Upper lobe of right lung (tissue), 1 donor: Measurements from ENCODE around the gene PHF21B. TPM values are rescaled to one million over a fixed set of nuclear protein-coding genes. Genes with fewer than 3 reads are reported as not detected.

Experiments used
- ATAC-seq: fragments of 200-7000 bp; cut with Tn5 transposase; one replicate; pipeline ENCODE4 v1.9.1; 2020; ENCODE audit warnings: mild to moderate bottlenecking, moderate library complexity
- DNase-seq: peaks from one replicate; pipeline ENCODE4 v3.0.0-alpha.2; 2020
- H3K27ac ChIP-seq: fragments of 200-600 bp; one replicate; pipeline ENCODE4 v1.8.0; 2022
- H3K27me3 ChIP-seq: fragments of 200-600 bp; one replicate; pipeline ENCODE4 v1.8.0; 2022; ENCODE audit warnings: mild to moderate bottlenecking
- H3K36me3 ChIP-seq: fragments of 200-600 bp; one replicate; pipeline ENCODE4 v1.8.0; 2022
- H3K4me1 ChIP-seq: fragments of 200-600 bp; one replicate; pipeline ENCODE4 v1.8.0; 2022
- H3K4me3 ChIP-seq: fragments of 200-600 bp; one replicate; pipeline ENCODE4 v1.8.0; 2022; ENCODE audit warnings: mild to moderate bottlenecking
- H3K9me3 ChIP-seq: fragments of 200-600 bp; one replicate; pipeline ENCODE4 v1.8.0; 2022
- intact Hi-C: fragments of 100-400 bp; cut with DNase I; formaldehyde crosslinking; loops from one replicate; pipeline ENCODE4 v1.11.0; 2022
- total RNA-seq: library from RNA; stranded (reverse); fragmentation: NEBNext Ultra II Directional; extraction: Animal tissue kit (Norgen Biotek cat#: 25700); gene quantifications from one replicate; pipeline ENCODE4 v1.2.1, GENCODE V29; 2021
- TF ChIP-seq, protein P1 (sequence below): fragments of 200-600 bp; IDR thresholded peaks from one replicate; pipeline ENCODE4 v1.8.0; 2022; ENCODE audit warnings: antibody characterized with exemption
- donor health status: DM: no; HTN: yes; CAD: no; lungs with severe emphysema.

PHF21B gene
- total RNA-seq, 1 donor from 2014 or later, result 0.12 TPM

DNA sequence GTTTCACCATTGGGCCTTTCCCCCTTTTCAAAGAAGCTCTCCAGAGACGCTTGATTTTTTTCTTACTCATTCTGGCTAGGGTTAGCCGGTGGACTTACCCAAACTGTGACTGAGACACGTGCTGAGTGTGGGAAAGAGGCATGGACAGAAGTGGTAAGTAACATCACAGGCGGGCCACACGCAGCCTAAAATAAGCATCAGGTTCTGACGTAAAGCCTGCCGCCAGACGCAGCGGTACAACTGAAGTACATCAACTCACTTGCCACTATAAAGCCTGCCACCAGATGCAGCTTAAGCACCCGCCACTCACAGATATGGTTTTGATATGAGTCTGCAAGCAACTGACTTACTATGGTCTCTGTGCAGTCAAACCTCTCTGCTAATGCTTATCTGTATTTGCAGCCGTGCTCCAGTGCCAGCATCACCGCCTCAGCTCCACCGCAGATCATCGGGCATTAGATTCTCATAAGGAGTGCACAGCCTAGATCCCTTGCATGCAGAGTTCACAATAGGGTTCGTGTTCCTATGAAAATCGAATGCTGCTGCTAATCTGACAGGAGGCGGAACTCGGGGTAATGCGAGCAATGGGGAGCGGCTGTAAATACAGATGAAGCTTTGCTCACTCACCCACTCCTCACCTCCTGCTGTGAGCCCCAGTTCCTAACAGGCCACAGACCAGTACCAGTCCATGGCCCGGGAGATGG lies 58.8 kb downstream of the PHF21B start:
- TF ChIP-seq, protein P1, sequence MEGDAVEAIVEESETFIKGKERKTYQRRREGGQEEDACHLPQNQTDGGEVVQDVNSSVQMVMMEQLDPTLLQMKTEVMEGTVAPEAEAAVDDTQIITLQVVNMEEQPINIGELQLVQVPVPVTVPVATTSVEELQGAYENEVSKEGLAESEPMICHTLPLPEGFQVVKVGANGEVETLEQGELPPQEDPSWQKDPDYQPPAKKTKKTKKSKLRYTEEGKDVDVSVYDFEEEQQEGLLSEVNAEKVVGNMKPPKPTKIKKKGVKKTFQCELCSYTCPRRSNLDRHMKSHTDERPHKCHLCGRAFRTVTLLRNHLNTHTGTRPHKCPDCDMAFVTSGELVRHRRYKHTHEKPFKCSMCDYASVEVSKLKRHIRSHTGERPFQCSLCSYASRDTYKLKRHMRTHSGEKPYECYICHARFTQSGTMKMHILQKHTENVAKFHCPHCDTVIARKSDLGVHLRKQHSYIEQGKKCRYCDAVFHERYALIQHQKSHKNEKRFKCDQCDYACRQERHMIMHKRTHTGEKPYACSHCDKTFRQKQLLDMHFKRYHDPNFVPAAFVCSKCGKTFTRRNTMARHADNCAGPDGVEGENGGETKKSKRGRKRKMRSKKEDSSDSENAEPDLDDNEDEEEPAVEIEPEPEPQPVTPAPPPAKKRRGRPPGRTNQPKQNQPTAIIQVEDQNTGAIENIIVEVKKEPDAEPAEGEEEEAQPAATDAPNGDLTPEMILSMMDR, result no peak
- ATAC-seq, result no peak

DNA sequence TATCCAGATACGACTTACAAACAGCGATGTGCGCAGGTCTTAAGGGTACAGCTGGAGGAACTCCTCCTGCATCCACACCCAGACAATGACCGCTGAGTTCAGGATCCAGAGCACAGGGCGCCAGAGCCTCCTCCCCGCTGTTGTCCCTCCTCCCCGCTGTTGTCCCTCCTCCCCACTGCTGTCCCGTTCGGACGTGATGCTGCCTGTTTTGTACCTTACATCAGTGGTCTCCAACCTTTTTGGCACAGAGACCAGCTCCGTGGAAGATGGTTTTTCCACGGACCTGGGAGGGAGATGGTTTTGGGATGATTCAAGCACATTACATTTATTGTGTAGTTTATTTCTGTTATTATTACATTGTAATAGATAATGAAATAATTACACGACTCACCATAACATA lies 62.0 kb downstream of the PHF21B start:
- peaks cover 4% of the 10 kb centered on the region for H3K27me3 ChIP-seq
- TF ChIP-seq, protein P1, result no peak
- H3K27ac ChIP-seq, result no peak overlapping the region
- H3K4me3 ChIP-seq, result no peak overlapping the region
- intact Hi-C loops, result no loop called here
- H3K4me1 ChIP-seq, result no peaks in the 10 kb centered on the region
- no peaks in the 10 kb centered on the region for H3K9me3 ChIP-seq
- no peaks in the 10 kb centered on the region for H3K36me3 ChIP-seq
- no peak for ATAC-seq
- DNase-seq, result no peak

More for the DNA sequence above, 58.8 kb downstream of the PHF21B start:
- no peaks in the 10 kb centered on the region for H3K4me1 ChIP-seq
- H3K9me3 ChIP-seq, result no peaks in the 10 kb centered on the region
- intact Hi-C loops, result no loop called here
- H3K27ac ChIP-seq, result no peak overlapping the region
- no peak for DNase-seq
- no peaks in the 10 kb centered on the region for H3K36me3 ChIP-seq
- H3K4me3 ChIP-seq, result no peak overlapping the region
- H3K27me3 ChIP-seq, result peaks cover 4% of the 10 kb centered on the region

DNA sequence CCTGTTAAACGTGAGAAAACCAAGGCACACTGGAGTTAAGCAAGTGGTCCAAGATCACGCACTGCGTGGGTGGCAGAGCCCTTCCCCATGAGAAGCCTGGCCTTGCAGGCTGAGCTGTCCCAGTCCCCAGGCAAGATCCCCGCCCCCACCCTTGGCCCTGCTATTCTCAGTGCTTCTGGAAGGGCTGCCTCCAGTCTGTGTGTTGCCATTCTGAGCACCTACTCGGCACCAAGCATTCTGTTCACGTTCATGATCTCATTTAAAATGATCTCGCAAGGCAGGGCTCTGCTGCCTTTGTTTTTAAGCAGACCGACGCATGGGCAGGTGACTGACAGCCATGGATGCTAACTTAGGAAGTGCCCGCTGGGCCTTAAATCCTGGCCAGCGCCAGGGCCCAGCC lies 62.8 kb downstream of the PHF21B start:
- Histone ChIP-seq H3K27me3 (peaks cover 4% of the 10 kb centered on the region), H3K4me3 (no peak overlapping the region), H3K27ac (no peak overlapping the region), H3K4me1 (no peaks in the 10 kb centered on the region), H3K36me3 (no peaks in the 10 kb centered on the region), H3K9me3 (no peaks in the 10 kb centered on the region)
- intact Hi-C loops, result no loop called here
- TF ChIP-seq, protein P1, result no peak
- ATAC-seq (no peak), DNase-seq (no peak)

DNA sequence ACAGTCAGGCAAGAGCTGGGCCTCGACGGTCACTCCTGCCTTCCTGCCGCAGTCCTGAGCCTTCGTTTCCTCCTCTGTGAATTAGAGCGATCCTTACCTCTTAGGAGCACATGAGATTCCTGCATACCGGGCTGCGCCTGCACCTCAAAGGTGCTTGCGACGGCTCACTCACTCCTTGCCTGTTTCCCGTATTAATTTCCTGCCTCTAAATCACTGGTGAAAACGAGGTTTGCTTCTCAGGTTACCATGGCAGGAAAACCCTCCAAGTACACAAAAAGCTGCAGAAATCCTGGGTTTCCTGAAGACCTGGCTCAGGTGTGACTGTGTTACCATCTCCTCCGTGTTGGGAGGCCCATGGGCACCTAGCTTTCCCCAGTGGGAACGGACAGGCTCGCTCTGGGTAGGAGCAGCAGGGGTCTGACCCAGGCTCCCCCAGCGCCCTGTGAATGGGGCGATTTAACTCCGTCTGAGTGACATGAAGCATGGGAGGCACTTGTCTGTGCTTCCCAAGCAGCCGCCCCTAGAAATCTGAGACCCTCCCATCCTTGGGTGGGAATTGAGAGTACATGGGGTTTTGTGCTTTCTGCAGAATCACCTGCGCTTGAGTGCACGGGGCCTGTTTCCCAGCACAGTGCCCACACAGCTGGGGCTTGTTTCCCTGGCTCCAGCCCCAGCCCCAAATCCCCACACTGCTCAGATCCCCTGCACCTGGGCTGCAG lies 64.8 kb downstream of the PHF21B start:
- no peaks in the 10 kb centered on the region for H3K27me3 ChIP-seq
- H3K27ac ChIP-seq, result no peak overlapping the region
- TF ChIP-seq, protein P1, result no peak
- no peak overlapping the region for H3K4me3 ChIP-seq
- no peaks in the 10 kb centered on the region for H3K9me3 ChIP-seq
- intact Hi-C loops, result no loop called here
- H3K4me1 ChIP-seq, result no peaks in the 10 kb centered on the region
- no peak for ATAC-seq
- H3K36me3 ChIP-seq, result no peaks in the 10 kb centered on the region
- no peak for DNase-seq

DNA sequence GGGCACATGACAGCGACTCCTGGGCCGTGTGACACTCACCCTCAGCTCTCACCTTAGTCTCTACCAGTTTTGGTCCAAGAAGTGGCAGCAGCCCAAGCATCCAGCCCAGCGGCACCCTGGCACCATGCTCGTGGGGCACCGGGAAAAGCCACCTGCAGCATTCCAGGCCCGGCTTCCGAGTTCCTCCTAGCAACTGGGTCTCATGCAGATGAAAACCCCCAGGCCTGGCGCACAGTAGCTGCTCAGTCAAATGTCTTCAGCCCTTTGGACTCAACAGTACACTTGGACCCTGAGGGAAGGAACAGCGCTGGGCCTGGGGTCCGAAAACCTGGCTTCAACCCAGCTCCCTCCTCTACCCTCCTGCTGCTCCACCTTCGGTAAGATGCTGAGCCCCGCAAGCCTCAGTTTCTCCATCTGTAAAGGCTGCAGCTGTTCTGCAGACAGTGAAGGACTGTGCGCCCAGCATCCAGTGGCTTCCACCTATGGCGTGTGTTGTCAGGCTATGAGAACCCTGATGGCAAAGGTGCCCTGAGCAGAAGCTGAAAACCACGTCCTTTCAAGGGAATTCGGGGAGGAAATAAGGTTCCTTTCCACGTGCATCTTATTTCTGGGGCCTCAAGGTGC lies 66.0 kb downstream of the PHF21B start:
- TF ChIP-seq, protein P1, result no peak
- intact Hi-C loops, result no loop called here
- DNase-seq, result no peak
- H3K27me3 ChIP-seq, result no peaks in the 10 kb centered on the region
- no peaks in the 10 kb centered on the region for H3K9me3 ChIP-seq
- no peak overlapping the region for H3K4me3 ChIP-seq
- no peaks in the 10 kb centered on the region for H3K36me3 ChIP-seq
- H3K27ac ChIP-seq, result no peak overlapping the region
- ATAC-seq, result no peak
- H3K4me1 ChIP-seq, result no peaks in the 10 kb centered on the region
